ENCODE data around the gene CELF2.

CELF2 gene

DNA sequence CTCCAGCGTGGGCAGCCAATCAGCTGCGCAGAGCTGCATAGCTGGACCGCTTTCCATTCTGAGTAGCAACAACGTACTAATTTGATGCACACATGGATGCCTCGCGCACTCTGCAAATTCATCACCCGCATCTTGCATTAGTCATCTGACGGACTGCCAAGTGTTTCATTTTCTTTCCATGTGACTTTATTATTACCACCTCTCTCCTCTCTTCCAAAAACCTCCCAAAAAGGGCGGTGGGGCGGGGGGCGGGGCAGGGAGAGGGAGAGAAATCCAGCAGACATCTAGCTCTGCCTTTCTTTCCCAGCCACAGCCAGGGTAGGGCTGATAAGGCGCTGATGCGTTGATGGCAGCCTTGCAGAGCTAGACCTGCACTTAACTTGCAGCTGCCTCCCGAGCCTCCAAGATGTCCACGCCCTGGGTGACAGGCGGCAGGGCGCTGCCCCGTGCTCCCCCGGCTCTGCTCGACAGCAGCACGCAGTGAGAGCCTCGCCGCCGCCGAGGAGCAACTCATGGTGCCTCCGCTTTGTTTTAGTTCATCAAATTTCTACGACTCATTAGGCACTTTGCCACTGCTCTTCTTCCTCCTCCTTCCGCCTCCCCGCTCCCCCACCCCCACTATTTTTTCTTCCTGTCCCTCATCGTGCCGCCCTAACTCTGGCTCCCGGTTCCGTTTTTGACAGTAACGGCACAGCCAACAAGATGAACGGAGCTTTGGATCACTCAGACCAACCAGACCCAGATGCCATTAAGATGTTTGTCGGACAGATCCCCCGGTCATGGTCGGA lies 147.3 kb downstream of the CELF2 start:
- H3K36me3 ChIP-seq, result no peaks in the 10 kb centered on the region
- TF ChIP-seq, protein P1, sequence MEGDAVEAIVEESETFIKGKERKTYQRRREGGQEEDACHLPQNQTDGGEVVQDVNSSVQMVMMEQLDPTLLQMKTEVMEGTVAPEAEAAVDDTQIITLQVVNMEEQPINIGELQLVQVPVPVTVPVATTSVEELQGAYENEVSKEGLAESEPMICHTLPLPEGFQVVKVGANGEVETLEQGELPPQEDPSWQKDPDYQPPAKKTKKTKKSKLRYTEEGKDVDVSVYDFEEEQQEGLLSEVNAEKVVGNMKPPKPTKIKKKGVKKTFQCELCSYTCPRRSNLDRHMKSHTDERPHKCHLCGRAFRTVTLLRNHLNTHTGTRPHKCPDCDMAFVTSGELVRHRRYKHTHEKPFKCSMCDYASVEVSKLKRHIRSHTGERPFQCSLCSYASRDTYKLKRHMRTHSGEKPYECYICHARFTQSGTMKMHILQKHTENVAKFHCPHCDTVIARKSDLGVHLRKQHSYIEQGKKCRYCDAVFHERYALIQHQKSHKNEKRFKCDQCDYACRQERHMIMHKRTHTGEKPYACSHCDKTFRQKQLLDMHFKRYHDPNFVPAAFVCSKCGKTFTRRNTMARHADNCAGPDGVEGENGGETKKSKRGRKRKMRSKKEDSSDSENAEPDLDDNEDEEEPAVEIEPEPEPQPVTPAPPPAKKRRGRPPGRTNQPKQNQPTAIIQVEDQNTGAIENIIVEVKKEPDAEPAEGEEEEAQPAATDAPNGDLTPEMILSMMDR (IDR thresholded peaks at IDR 0.05; ENCODE audit: low read depth, low read length), result no peak
- H3K4me3 ChIP-seq (ENCODE audit: low read depth, low read length), result no peak overlapping the region
- no peak for DNase-seq
- no peaks in the 10 kb centered on the region for H3K4me1 ChIP-seq
- peaks cover 30% of the 10 kb centered on the region for H3K27me3 ChIP-seq
- no peaks in the 10 kb centered on the region for H3K9me3 ChIP-seq

DNA sequence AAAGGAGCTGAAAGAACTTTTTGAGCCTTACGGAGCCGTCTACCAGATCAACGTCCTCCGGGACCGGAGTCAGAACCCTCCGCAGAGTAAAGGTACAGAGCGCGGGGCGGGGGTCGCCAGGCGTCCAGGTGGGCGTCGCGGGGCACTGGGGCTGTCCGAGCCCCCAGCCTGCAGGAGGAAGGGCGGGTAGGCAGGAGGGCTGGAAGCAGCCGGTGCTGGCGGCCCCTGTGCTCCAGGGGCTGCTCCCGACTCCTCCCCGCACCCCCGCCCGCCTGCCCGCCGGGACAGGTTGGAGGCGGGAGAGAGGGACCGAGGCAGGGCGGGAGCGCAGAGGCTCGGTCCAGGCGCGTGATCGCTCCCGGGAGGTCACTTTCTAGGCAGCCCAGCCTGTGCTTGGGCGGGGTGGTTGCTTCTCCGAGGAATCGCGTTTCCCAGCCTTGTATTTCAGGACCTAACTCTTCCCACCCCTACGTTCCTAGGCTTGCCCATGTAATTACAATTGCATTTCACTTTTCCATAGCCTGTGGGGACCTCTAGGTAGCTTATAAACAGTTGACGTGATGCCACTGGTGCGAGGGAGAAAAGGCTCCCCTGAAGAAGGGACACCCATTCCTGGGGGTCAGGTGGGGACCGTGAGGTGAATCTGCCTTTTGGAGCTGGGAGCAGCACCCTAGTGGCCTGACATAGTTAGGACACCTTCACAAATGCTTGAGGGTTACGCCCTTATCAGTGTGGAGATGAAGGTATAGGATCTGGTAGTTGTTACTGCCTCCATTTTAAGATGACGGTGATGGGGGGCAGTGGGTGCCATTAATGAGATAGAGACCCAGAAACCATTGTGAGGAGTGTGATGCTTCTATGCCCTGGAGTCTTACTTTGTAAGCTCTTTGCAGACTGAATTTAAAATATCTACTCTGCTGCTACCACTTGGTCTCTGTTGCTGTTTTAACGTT lies 148.2 kb downstream of the CELF2 start:
- H3K27me3 ChIP-seq, result peaks cover 30% of the 10 kb centered on the region
- DNase-seq, result no peak
- no peaks in the 10 kb centered on the region for H3K4me1 ChIP-seq
- H3K4me3 ChIP-seq (ENCODE audit: low read depth, low read length), result no peak overlapping the region
- no peaks in the 10 kb centered on the region for H3K36me3 ChIP-seq
- H3K9me3 ChIP-seq, result no peaks in the 10 kb centered on the region
- TF ChIP-seq, protein P1 (IDR thresholded peaks at IDR 0.05; ENCODE audit: low read depth, low read length), result peak; percentile 29

DNA sequence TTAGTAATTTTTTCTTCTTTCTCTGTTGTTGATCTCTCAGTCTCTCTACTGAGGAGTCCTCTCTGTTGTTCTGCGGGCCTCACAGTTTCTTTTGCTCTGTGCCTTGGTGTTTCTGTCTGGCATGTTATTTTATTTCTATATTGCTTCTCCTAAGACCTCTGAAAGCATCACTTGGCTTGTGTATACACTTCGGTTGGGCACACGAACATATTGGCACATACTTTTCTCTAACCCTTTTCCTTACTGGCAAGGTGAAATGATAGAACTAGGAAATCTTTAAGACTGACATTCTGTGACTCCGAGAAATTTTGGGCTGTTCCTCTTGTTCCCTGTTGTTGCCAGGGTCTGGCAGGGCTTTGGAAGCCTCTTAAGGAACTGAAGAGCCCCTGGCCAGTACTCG lies 148.9 kb downstream of the CELF2 start:
- TF ChIP-seq, protein P1 (IDR thresholded peaks at IDR 0.05; ENCODE audit: low read depth, low read length), result no peak
- Histone ChIP-seq H3K4me1 (no peaks in the 10 kb centered on the region), H3K9me3 (no peaks in the 10 kb centered on the region), H3K36me3 (no peaks in the 10 kb centered on the region), H3K4me3 (ENCODE audit: low read depth, low read length) (no peak overlapping the region), H3K27me3 (peaks cover 30% of the 10 kb centered on the region)
- DNase-seq, result no peak

DNA sequence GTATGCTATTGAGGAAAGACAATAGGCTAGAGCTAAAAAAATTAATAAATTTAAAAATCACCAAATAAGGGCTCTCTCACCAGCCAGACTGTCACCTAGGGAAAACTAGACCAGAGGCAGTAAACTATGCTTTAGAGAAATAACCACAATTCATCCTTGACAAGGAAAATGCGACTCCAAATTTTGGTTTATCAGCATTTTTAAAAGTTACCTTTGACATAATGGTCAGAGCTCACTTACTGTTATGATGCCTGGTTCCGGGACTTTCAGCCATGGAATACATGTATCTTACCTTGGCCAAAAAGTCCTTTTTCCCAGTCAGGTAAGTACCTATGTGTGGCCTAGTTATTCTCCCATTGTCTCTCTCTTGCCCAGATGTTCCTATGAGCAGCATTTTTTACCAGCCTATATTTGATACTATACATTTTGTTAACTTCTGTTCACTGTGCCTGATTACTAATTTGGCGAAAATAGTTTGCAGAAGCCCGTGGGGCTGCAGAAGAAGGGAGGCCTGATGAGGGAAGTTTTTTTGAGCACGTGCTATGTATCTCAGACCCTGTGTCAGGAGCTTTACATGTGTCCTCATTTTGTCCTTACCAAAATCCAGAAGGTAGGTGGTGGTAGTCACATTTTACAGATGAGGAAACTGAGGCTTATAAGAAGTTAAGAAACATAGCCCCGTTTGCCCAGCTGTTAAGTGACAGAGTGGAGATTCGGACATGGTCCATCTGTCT lies 149.7 kb downstream of the CELF2 start:
- H3K4me3 ChIP-seq (ENCODE audit: low read depth, low read length), result no peak overlapping the region
- peaks cover 30% of the 10 kb centered on the region for H3K27me3 ChIP-seq
- H3K36me3 ChIP-seq, result no peaks in the 10 kb centered on the region
- no peaks in the 10 kb centered on the region for H3K4me1 ChIP-seq
- TF ChIP-seq, protein P1 (IDR thresholded peaks at IDR 0.05; ENCODE audit: low read depth, low read length), result no peak
- no peak for DNase-seq
- no peaks in the 10 kb centered on the region for H3K9me3 ChIP-seq

DNA sequence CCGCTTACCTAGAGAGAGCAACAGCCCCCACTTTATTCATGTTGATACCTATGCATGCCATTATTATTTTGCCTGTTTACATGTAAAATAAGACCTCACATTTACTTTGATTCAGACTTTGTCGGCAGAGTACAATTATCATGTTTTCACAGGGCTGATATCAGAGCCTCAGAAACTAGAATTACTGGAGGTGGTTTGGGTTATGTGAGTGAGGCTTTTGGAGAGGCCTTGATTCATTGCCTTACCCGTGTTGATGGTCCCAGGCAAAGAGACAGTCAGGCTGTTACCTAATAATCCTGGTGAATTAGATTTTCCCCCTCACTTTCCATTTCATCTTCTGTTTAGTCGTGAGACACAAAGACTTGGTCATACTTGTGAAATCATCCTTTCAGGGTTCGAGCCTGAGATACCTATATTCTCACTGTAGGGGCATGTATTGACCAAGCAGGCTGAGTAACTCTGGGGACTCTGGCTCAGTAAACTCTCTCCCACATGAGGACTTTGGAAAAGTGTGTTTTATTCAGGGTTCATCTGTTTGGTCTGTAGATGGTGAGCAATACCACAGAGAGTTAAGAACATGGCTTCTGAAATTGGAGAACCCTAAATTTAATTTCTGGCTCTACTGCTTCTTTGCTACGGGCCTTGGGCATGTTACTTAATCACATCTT lies 150.9 kb downstream of the CELF2 start:
- Histone ChIP-seq H3K4me1 (no peaks in the 10 kb centered on the region), H3K27me3 (peaks cover 25% of the 10 kb centered on the region), H3K9me3 (no peaks in the 10 kb centered on the region), H3K36me3 (no peaks in the 10 kb centered on the region), H3K4me3 (ENCODE audit: low read depth, low read length) (no peak overlapping the region)
- no peak for DNase-seq
- TF ChIP-seq, protein P1 (IDR thresholded peaks at IDR 0.05; ENCODE audit: low read depth, low read length), result no peak

All from BE2C (cell line).